HG03095 (cell line): Measurements from ENCODE around the gene PPP1R2.
"Not testable (repeated sequence)": the region's sequence is repeated elsewhere in the genome, so short reads cannot be mapped to it uniquely, and the experiment has no call there.

Experiments used
- ATAC-seq: cut with Tn5 transposase; IDR thresholded peaks from one replicate; pipeline ENCODE4 v1.9.1; 2021; ENCODE audit warnings: moderate library complexity; ENCODE audit not compliant: unreplicated experiment

PPP1R2 gene

DNA sequence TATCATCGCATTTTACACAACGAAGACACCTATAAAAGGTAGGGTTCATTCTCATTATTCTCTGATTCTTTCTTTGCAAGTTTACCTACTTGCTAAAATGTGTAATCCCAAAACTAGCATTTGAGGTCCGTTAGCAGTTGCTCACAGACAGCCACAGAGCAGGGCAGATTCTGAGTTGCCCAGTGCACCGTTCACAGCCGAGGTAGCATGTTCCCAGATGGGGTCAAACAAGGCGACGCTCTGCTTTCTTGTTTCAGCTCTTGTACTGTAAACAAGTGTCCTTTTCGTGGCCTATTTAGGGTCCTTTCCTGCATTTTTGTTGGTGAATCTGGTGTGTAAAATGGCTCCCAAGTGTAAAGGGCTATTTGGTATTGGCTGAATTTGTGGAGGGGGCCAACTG is 3.1 kb downstream of the PPP1R2 start:
- no peak for ATAC-seq

GRCh38 chr3:195539479-195539878 is 3.6 kb downstream of the PPP1R2 start:
- no peak for ATAC-seq

DNA sequence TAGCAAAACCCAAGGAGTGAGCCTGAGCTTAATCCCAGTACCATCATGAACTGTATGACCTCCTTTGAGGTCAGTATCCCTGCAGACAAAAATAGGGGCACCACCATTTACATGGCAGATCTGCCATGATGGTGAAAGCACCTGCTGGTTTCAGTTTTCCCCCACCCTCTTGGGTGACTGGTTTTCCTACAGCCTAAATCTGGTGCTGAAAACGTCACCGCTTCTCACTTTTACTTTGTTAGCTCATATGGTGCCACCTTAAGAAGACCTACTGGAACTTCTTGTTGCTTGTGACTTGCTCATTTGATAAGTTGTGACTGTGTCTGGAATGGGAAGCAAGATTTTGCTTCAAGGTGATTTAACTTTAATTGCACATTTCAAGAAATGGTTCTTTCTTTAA is 5.1 kb downstream of the PPP1R2 start:
- peak; percentile 61 for ATAC-seq

DNA sequence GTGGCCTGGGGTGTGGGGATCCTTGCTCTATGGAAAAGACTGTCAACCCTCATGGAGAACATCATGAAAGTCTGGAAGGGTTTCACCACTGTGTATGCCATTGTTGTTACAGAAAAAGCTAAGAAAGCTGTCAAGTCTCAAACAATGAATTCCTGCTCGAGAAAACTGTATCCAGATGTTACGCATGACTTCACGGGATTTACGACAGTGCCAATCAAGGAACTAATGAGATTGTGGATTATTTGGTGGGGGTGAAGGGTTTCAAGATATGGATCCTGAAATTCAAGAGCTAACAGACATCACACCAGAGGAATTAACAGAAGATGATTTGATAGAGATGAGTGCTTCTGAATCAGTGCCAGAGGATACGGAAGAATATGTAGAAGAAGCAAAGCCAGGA is 7.8 kb downstream of the PPP1R2 start:
- ATAC-seq, result no peak

GRCh38 chr3:195532834-195533233 is 10.3 kb downstream of the PPP1R2 start:
- no peak for ATAC-seq

- ATAC-seq, result no peak
These were observed 10.8 kb downstream of the PPP1R2 start for GRCh38 chr3:195532345-195532744.

GRCh38 chr3:195531683-195532082 is 11.4 kb downstream of the PPP1R2 start:
- no peak for ATAC-seq

- ATAC-seq, result no peak
These were observed 16.6 kb downstream of the PPP1R2 start for GRCh38 chr3:195526492-195526891.

GRCh38 chr3:195524171-195524896 is 18.8 kb downstream of the PPP1R2 start:
- no peak for ATAC-seq

- no peak for ATAC-seq
These were observed 20.7 kb downstream of the PPP1R2 start for GRCh38 chr3:195522254-195523023.

DNA sequence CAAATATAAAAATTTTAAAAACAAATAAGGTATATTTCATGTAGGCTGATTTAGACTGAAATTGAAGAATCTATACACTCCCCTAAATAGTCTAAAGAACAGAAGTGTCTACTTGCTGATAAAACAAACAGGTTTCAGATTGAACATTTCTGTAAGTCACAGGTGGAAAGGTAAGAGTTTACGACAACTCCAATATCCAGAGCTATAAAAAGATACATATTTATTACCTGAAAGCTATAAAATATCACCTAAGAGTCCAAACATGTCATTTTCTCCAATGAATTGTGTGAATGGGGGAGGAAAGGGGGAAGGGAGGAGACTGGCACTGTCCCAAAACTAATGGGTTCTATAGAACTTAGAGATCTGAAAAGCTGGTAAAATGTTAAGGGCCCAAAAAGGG is 26.1 kb downstream of the PPP1R2 start:
- ATAC-seq, result no peak

DNA sequence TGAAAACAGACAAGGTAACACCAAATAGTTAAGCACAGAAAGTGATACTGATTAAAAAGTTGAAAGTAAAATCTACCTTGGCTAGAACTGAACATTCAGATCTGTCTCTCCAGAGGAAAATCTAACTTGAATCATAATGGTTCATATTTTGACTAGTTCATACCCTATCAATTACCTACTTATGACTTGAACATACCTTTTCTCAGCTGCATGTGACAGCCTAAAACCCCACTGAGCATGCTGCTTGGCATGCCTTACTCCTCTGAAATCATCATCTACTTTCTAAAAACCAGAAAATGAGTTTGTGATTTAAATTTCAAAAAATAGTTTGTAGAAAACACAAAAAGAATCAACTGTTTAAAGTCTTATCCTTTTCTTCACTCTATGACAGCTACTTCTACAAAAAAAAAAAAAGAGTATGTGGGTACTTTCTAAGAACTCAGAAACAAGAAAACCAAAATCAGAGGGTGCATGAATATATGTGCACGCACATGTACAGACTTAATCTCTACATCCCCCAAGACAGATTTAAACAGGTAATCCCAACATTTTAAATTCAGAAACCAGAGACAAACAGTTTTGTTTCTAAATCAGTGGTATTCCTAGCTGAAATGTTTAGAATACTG is 28.4 kb downstream of the PPP1R2 start:
- ATAC-seq, result not testable (repeated sequence)

- no peak for ATAC-seq
These were observed 30.3 kb downstream of the PPP1R2 start for GRCh38 chr3:195512798-195513345.

DNA sequence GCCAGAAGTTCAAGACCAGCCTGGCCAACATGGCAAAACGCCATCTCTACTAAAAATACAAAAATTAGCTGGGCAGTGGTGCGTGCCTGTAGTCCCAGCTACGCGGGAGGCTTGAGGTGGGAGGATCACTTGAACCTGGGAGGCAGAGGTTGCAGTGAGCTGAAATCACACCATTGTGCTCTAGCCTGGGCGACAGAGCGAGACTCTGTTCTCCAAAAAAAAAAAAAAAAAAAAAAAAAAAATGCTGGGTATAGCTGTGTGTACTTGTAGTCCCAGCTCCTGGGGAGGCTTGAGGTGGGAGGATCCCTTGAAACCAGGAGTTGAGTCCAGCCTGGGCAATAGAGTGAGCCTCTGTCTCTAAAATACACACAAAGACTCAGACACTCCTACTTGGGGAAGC is 32.0 kb downstream of the PPP1R2 start:
- ATAC-seq, result no peak

GRCh38 chr3:195508185-195508584 is 34.9 kb downstream of the PPP1R2 start:
- no peak for ATAC-seq

DNA sequence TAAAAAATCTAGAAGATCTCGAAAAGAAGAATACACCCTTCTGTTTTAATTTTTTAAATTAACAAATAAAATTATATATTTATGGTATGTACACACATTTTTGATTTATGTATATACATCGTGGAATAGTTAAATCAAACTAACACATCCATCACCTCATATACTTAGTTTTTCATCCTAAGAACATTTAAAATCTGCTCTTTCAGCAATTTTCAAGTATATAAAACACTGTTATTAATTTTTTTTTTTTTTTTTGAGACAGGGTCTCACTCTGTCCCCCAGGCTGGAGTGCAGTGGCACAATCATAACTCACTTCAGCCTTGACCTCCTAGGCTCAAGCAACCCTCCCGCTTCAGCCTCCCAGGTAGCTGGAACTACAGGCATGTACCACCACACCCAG is 67.5 kb downstream of the PPP1R2 start:
- ATAC-seq, result no peak

DNA sequence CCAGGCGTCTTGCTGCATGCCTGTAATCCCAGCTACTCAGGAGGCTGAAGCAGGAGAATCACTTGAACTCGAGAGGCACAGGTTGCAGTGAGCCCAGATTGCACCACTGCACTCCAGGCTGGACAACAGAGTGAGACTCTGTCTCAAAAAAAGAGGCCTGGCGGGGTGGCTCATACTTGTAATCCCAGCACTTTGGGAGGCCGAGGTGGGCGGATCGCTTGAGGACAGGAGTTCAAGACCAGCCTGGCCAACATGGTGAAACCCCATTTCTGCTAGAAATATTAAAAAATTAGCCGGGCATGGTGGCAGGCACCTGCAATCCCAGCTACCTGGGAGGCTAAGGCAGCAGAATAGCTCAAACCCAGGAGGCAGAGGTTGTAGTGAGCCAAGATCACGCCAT is 68.0 kb downstream of the PPP1R2 start:
- not testable (repeated sequence) for ATAC-seq

DNA sequence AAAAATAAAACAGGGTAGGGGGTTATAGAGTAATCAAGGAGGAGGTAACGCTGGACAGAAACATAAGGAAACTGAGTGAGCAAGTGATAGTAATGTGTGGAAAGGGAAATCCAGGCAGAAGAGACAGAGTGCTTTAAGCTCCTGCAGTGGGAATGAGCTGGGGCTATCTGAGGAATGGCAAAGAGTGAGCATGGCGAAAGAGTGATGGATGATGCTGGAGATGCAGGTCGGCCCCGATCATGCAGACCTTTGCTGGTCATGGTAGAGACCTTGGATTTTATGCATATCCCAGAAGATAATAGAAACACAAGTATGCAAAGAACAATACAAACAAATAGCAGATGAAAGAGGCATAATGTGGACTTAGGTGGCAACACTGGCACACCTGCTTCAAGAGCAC is 74.3 kb downstream of the PPP1R2 start:
- ATAC-seq, result no peak

DNA sequence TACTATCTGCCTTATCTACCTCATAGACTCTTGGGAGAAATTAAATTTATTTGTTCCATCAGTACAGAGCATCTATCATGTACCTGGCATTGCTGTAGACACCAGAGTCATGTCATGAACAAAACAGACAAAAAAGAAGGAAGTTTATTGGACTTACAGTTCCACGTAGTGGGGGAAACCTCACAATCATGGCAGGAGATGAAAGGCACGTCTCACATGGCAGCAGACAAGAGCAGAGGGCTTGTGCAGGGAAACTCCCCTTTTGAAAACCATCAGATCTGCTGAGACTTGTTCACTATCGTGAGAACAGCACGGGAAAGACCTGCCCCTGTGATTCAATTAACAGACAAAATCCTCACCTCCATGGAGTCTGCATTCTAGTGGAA is 74.7 kb downstream of the PPP1R2 start:
- ATAC-seq, result no peak

- no peak for ATAC-seq
These were observed 75.3 kb downstream of the PPP1R2 start for GRCh38 chr3:195467641-195468390.

GRCh38 chr3:195466251-195466650 is 76.9 kb downstream of the PPP1R2 start:
- no peak for ATAC-seq
